Pons (tissue), 1 donor: ENCODE results near the gene PPP2R2C.
A peak's percentile ranks its signal among the peaks of the same experiment; 100 is the strongest.

ENCODE experiments used
- DNase-seq: peaks from one replicate; pipeline ENCODE4 v3.0.0-alpha.2; 2016; ENCODE audit warnings: low spot score

PPP2R2C gene

DNA sequence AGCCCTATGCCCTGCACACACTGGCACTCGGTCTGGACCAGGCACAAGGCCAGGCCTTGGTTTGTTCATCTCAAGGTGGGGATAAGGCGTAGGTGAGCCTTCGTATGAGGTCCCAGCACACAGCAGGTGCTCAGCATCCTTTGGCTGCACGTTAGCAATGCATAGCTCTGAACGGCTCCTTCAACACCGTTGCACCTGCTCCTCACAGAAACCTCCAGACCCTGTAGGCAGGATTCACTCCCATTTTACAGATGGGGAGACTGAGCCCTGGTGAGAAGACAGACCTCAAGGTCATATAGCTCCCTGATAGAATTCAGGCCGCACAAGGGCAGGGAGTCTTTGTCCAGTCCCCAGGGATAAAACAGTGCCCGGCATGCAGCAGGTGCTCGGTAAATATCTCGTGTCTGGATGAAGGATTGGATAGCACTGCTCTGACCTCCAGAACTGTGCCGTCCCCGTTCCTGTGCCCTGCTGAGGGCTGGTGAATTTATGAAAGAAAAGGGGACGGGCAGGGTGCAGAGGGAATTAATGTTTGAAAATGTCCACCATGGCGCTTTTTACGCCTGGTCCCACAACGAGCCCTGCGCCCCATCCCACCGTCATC, 2.4 kb downstream of the PPP2R2C start:
- DNase-seq, result no peak

DNA sequence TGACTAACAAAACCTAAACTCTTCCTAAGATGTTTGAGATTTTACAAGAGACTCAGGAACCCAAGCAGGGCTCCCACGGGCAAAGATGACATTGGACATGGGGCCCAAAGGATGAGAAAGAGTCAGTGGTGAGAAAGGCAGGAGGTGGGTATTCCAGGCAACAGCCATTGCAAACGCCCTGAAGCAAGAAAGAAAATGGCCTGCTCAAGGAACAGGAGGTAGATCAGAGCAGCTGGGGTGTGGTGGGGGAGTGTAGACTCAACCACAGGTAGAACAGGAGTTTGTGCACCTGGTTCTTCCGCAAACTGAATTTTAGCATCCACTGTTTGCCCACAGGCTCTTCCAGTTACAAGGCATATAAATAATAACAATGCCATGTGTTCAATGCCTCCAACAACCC, 3.3 kb downstream of the PPP2R2C start:
- DNase-seq, result no peak

- no peak for DNase-seq
Observed at GRCh38 chr4:6468376-6468775, 4.0 kb downstream of the PPP2R2C start.

DNA sequence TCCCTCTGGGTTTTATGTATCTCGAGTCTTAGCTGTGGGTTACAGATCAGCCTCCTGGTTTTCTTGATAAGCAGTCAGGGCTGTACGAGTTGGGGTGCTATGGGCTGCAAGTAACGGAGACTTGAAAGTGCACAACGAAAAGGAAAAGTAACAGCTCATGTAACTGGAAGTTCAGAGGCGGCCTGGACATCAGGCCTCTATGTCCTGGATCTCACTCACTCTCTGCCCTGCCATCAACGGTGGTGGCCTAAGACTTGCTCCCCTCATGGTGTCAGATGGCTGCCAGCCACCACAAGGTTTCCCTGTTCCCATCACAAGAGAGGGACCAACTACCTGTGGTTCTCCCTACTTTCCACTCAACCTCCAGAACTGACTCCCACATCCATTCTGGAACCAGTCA, 4.8 kb downstream of the PPP2R2C start:
- DNase-seq, result no peak

DNA sequence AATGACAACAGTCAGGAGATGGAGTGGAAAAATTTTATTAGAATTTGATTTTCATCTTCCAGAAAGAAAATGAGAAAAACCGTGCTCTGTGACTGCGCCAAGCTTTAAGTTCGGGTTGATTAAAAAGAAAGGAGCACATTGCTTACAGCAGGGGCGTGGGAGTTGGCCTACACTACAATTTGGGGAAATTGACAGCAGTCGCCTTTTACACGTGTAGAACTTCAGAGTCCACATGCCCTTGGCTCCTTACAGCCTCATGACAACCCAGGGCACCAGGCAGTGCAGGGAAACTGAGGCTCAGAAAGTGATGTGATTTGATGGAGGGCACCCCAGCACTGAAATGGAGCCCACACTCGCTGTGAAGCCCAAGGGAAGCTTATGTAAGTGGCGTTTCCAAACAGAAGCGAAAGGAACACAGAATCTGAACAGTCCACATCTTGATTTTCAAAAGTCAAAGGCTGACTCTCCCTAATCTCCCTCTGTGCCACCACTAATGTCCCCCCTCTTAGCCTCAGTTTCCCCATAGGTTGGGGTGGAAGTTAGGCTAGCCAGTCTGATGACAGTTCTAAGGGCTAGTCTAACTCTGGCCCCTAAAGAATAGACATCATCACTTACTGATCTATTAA, 5.5 kb downstream of the PPP2R2C start:
- no peak for DNase-seq

DNA sequence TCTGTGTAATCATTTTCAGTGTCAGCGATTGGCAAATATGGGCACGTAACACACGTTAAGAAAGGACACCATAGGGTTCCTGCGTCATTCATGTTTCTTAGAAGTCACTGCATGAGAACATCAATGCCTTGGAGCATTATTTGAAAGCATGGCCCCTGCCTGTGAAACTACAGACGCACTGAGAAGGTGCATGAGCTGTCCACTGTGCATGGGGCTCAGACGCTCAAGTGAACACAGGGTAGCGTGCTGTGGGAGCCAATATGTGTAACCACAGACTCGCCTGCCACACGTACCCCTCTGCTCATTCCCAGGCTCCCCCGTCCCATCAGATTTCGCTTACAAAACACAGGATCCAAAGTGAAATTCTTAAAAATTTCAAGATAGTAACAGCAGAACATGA, 6.5 kb downstream of the PPP2R2C start:
- no peak for DNase-seq

DNA sequence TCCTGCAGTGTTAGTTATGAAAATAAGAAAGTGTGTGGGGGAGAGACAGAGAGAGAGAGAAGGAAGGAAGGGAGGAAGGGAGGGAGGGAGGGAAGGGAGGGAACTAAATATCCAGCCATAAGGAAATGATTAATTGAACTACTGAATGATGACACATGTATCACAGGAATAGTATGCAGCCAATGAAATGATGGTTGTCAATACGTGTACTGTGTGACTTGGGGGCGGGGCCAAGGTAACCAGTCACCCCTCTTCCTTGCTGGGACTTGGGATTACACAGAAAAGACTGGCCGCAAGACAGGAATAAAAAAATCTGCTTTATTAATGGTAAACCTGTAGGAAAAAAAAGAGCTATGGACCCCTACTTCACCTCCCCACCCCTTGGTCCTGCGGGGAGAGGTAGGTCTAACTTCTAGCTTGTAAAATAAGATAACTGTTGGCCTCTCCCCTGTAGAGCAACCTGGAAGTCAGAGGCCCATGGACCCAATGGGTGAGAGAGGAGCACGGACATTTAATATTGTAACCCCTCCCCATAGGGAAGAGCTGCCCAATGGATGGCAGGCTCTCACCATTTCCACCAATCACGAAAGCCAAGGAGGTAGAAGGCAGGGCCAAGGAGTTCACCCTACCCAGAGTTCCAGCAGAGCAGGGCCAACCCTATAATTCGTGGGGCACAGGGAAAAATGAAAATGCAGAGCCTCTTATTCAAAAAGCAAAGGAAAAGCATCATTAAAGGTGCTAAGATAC, 7.4 kb downstream of the PPP2R2C start:
- no peak for DNase-seq

GRCh38 chr4:6463311-6464289, 8.8 kb downstream of the PPP2R2C start:
- DNase-seq, result peak; percentile 97

GRCh38 chr4:6461301-6462165, 10.9 kb downstream of the PPP2R2C start:
- DNase-seq, result no peak

DNA sequence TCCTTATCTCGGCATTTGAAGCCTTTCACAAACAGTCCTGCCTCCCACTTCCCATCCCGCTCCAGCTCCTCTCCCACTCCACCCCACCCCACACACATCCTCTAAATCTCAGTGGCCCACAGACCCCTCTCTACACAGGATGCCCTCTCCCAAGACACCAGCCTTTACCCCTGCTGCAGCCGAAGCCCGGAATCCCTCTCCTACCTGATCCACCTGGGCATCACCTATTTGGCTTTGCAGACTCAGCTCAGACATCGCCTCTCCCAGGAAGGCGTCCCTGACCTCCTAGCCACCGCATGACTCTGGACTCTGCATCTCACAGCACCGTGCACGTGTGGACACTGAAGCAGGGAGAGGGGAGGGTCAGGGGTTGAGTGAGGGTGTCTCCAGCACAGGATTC, 11.5 kb downstream of the PPP2R2C start:
- DNase-seq, result no peak

GRCh38 chr4:6458528-6458927, 13.9 kb downstream of the PPP2R2C start:
- no peak for DNase-seq

DNA sequence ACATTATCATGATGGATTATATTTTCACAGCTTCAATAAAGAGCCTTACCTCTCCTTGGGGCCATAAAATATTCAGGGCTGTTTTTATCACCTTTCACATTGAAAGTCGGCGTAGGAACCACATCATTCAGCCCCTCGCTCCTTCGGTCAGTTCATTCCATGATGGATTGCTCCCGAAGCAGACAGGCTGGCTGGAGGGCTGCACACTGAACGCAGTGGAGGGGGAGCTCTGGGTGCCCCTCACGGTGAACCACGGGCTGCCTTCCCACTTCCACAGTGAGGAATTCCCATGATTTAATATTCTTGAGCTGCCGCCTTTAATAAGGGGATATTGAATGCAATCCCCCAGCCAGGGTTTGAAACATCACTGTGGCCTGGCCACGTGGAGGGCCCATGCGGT, 16.0 kb downstream of the PPP2R2C start:
- DNase-seq, result no peak

- no peak for DNase-seq
Observed at GRCh38 chr4:6454112-6454910, 18.1 kb downstream of the PPP2R2C start.

- DNase-seq, result no peak
Observed at GRCh38 chr4:6453688-6453990, 18.8 kb downstream of the PPP2R2C start.

DNA sequence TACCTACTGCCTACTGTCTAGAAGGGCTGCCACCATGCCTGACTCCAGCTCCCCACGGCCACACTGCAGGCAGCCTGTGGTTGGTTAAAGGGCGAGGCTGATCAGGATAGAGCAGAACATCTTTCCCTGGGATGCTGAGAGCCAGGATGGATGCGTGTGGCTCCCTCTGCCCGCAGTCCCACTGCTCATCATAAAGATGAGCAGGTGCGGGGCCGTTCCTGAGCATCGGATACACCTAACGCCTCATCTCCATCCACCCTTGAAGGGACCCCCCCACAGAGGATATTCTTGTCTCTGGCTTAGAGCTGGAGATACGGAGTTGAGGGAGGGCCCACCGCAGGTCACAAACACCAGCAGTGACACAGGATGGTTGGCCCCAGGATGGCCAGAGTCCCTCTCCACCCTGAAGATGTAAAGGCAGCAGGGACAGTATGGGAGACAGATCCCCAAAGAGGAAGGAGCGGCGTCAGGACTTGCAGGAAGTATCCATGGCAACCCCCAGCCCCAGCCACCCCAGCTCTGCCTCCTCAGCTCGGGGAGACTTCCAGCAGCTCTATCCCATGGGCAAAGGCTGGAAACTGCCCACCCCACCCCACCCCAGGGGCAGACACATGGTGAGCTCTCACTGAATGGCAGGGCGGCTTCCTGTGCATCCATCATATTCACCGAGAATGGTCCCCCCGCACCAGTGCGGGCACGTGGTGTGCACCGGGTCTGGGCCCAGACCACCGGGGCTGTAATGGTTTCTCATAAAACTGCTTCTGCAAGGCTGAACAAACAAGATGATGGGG, 19.3 kb downstream of the PPP2R2C start:
- no peak for DNase-seq

GRCh38 chr4:6452116-6452896, 20.1 kb downstream of the PPP2R2C start:
- DNase-seq, result no peak

GRCh38 chr4:6451309-6451708, 21.1 kb downstream of the PPP2R2C start:
- no peak for DNase-seq

DNA sequence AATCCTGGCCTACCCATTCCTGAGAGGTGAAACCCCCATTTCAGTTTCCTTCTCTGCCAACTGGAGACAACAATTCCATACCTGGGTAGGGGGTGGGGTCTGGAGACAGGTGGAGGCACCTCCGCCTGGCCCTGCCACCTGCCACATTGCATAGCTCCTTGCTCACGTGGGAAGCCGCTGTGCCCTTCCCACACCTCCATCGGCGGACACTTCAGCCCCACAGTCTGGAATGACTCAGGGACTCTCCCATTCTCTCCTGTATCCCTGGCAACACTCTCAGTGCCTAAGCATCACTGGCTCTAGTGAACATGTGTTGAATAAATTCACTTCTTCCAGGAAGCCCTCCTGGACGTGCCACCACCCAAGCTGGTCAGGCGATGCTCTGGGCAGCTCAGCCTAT, 21.7 kb downstream of the PPP2R2C start:
- no peak for DNase-seq

DNA sequence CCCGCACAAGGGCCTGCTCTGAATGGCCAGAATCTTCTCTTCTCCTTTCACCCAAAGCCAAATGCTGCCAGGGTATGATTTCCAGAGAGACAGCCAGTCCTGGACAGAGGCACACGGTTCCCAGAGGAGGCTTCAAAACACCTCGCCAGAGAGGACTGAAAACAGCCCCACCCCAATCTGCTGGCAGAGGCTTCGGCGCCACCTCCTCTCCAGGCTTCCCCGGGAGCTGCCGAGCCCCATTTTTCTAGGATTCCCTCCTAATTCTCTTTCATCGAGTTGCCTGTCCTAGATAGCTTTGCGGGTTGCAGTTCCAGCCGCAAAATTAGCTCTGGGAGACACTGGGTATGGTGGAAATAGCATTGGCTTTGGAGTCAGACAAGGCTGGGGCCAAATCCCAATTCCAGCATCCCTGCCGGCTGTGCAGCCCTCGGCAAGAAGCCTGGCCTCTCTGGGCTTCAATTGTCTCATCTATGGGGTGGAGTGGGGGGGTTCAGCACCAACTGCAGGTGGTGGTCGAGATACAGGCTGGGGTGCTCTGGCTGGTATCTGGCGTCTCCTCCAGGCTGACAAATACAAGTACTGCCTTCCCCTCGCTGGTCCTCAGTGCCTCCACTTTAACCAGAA, 22.6 kb downstream of the PPP2R2C start:
- DNase-seq, result no peak
